NCI-H1930 (cell line): ENCODE data around the gene ZFYVE16.
"Not testable (repeated sequence)": the region's sequence is repeated elsewhere in the genome, so short reads cannot be mapped to it uniquely, and the experiment has no call there.

Experiments used
- DNase-seq, 2 experiments: peaks; one replicate each; lab custom pipeline; 2025; lab: John Stamatoyannopoulos, UW

ZFYVE16 gene

GRCh38 chr5:80487829-80488721 is 80.2 kb downstream of the ZFYVE16 start, which contains the start of gene FAM151B:
Gene FAM151B, plus strand, starts transcription at chr5:80488100. Its CDS starts 24 bp downstream, at chr5:80488124.
- DNase-seq = peak; percentile 80 to 87

- no peak for DNase-seq
Observed at GRCh38 chr5:80491296-80491695, 83.4 kb downstream of the ZFYVE16 start.

DNA sequence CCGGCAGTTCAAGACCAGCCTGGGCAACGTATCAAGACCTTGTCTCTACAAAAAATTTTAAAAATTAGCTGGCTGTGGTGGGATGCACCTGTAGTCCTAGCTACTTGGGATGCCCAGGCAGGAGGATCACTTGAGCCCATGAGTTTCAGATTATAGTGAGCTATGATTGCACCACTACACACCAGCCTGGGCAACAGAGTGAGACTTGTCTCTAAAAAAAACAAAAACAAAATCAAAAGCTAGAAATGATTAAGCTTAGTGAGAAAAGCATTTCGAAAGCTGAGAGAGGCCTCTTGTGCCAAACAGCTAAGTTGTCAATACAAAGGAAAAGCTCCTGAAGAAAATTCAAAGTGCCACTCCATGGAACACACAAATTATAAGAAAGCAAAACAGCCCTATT is 84.9 kb downstream of the ZFYVE16 start:
- no peak for DNase-seq

- DNase-seq = not testable (repeated sequence)
Observed at GRCh38 chr5:80493443-80493842, 85.6 kb downstream of the ZFYVE16 start.

DNA sequence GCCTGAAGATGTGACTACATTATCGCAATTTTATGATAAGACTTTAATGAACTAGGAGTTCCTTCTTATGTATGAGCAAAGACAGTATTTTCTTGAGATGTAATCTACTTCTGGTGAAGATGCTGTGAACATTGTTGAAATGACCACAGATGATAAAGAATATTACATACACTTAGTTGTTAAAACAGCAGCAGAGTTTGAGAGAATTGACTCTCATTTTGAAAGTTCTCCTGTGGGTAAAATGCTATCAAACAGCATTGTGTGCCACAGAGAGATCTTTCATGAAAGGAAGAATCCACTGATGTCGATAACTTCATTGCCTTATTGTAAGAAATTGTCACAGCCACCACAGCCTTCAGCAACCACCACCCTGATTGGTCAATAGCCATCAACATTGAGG is 88.0 kb downstream of the ZFYVE16 start:
- DNase-seq = no peak

DNA sequence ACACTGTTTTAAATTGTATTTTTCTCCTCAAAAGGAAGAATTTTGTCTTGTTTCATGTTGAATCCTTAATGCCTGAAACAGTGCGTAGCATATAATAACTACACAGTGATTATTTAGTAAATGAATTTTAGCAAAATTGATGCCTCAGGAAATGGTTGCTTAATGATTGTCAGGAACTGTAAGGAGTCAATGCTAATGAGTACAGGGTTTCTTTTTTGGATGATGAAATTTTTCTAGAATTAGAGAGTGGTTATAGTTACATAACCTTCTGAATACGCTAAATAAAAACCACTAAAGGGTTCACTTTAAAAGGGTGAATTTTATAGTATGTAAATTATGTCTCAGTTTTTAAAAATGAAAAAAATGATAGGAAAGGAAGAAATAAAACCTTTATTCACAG is 94.9 kb downstream of the ZFYVE16 start:
- DNase-seq = no peak

DNA sequence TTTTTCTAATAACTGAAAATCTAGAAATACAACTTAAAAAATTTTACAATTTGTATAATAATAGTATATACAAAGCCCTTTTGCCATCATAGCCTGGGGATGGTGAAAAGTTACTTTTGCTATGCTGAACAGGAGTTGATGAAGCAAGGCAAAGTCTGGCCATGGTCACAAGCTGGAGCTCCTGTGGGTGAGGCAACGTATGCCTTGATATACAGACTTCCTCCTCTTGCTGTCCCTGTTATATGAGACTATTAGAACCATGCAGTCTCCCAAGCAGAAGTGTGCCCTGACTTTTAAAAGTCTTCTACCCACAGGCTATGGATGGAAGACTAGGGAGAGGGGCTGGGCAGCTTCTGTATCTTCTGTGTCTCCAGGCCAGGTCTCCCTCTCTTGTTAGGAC is 95.8 kb downstream of the ZFYVE16 start:
- DNase-seq = no peak

DNA sequence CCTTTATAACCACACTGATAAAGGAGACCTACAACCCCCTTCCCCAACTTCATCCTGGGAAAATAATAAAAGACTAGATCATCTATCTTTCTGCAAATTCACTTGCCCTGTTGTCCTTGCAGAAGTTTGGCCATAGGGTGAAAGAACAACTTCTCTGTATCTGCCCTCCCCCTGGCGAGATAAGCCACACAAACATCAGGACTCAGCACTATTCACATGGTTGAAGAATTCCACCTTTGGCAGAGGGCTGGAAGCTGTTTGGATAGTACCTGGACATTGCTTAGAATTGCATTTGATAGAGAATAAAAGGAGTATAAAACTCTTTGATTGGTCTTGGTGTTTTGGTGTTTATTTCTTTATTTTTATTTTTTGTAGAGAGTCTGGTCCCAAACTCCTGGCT is 97.0 kb downstream of the ZFYVE16 start:
- DNase-seq = no peak

DNA sequence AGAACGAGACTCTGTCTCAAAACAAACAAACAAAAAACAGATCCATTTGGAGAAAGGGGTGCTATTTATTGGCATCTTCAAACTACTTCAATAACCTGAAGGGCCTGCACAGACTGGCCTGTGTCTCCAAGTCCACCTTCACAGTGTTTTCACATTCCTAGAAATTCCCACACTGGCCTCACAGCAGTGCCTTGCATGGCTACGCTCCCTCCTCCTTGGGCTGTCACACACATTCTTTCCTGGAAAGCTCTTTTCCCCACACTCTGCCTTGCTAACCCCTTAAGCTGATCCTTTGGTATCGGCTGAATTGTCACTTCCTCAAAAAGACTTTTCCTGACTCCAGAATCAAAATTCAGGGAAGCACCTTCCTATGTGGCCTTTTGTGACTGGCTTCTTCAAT is 99.8 kb downstream of the ZFYVE16 start:
- DNase-seq = no peak

DNA sequence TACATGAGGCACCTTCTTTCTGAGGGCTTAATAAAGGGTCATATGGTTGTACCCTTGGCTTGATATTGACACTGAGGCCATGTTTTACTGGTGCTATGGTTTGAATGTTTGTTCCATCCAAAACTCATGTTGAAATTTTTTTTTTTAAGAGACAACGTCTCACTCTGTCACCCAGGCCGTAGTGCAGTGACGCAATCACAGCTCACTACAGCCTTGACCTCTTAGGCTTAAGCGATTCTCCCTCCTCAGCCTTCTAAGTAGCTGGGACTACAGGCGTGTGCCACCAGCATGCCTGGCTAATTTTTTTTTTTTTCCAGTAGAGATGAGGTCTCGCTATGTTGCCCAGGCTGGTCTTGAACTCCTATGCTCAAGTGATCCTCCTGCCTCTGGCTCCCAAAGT is 101.0 kb downstream of the ZFYVE16 start:
- DNase-seq = no peak

DNA sequence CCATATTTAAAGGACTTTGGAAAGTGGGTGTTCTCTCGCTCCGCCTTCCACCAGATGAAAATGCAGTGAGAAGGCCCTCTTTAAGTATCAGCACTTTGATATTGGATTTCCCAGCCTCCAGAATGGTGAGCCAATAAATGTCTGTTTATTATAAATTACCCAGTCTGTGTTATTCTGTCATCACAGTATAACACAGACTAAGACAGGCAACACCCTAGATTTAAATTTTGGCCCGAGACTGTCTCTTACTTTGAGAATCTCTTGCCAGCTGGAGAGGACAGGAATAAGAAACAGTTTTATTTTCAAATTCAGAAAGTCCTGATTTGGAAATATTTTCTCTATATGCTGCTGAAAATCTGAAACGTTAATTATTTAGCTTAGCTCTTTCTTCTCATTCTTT is 101.5 kb downstream of the ZFYVE16 start:
- no peak for DNase-seq

GRCh38 chr5:80516826-80517225 is 109.0 kb downstream of the ZFYVE16 start:
- no peak for DNase-seq
